ENCODE measurements around the gene ADGRL4. TPM values are rescaled to one million over a fixed set of nuclear protein-coding genes. Genes with fewer than 3 reads are reported as not detected.

ADGRL4 gene
- total and polyA plus RNA-seq, 12 donors = 4.4 to 26.6 (median 10.4) TPM

DNA sequence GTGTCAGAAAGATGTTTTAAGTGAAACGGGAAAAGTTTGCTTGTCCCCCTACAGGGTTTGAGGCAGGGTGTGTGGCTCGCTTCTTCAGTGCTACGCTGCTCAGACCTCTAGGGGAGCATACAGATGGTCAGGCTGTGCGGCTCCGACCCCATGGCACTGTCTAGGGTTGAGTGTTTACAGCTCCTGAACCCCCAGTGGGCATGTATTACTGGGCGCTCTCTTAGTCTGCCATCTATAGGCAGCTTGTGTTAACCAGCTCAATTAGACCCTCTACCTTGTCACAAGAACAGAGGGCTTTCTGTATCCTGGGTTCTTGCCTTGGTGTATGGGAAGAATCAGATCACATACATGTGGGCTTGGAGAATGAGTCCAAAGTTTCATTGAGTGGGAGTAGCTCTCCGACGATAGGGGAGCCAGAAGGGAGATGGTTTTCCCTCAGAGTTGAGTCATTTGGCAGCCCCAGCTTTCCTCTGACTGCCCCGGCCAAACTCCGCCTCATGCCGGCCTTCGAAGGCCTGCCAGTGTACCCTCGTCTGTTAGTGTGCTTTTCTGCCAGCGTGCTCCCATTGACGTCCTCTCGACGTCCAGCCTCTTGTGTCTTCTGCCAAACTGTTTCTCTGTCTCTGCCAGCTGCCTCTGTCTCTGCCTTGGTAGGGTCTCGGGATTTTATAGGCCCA lies 38.6 kb upstream of the ADGRL4 start:
- WGBS, 4 donors = 75 to 82% (median 77%) methylated on average over 16 to 18 of the region's 18 CpGs
- Histone ChIP-seq H3K4me1 (replicated peaks in 1 of 2) (no peaks in the 10 kb centered on the region), H3K36me3 (replicated peaks in 1 of 2) (no peaks in the 10 kb centered on the region), H3K4me3 (no peak overlapping the region), H3K9me3 (replicated peaks in 1 of 3) (no peaks in the 10 kb centered on the region), H3K27ac (no peak overlapping the region), H3K27me3 (no peaks in the 10 kb centered on the region)
- intact Hi-C loops (cut with DNase I) = no loop called here
- DNase-seq = peak in 1 of 7 donors; percentile 1
- TF ChIP-seq POLR2A (IDR thresholded peaks at IDR 0.05) = no peak
- TF ChIP-seq, protein P1, sequence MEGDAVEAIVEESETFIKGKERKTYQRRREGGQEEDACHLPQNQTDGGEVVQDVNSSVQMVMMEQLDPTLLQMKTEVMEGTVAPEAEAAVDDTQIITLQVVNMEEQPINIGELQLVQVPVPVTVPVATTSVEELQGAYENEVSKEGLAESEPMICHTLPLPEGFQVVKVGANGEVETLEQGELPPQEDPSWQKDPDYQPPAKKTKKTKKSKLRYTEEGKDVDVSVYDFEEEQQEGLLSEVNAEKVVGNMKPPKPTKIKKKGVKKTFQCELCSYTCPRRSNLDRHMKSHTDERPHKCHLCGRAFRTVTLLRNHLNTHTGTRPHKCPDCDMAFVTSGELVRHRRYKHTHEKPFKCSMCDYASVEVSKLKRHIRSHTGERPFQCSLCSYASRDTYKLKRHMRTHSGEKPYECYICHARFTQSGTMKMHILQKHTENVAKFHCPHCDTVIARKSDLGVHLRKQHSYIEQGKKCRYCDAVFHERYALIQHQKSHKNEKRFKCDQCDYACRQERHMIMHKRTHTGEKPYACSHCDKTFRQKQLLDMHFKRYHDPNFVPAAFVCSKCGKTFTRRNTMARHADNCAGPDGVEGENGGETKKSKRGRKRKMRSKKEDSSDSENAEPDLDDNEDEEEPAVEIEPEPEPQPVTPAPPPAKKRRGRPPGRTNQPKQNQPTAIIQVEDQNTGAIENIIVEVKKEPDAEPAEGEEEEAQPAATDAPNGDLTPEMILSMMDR (IDR thresholded peaks at IDR 0.05) = no peak

DNA sequence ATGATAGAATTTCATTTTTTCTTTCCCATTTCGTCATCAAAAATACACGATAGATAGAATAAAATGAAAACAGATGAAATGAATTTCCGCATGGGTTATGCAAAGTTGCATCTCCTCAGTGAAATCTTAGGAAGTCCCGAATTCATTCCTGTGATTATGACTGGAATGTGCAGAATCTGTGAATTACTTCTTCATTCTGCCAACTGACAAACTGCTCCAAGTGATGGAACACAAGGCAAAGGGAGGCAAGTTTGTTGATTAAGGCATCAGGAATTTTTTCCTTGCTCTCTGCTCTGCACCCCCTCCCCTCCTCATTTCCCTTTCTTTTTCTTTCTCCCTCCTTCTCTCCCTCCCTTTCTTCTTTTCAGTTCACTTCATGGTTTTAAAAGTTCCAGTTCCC lies 37.0 kb upstream of the ADGRL4 start:
- H3K27ac ChIP-seq = no peak overlapping the region
- TF ChIP-seq, protein P1 (IDR thresholded peaks at IDR 0.05) = no peak
- no peak for TF ChIP-seq POLR2A (IDR thresholded peaks at IDR 0.05)

DNA sequence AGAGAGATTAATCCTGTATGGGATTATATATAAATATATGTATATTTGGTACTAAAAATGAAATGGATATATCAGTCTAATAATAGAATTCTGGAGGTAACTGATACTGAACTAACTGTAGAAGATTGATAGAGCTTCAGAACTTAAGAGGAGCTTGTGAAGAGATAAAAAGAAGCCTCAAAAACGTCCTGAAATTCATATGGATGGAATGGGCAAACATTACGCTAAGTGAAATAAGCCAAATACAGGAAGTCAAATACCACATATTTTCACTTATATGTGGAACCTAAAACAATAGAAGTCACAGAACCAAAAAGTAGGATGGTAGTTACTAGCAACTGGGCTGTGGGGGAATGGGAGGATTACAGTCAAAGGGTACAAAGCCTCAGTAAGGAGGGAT lies 36.0 kb upstream of the ADGRL4 start:
- H3K4me1 ChIP-seq (replicated peaks in 1 of 2) = no peaks in the 10 kb centered on the region
- no peaks in the 10 kb centered on the region for H3K36me3 ChIP-seq (replicated peaks in 1 of 2)
- TF ChIP-seq, protein P1 (IDR thresholded peaks at IDR 0.05) = no peak
- no peak for TF ChIP-seq POLR2A (IDR thresholded peaks at IDR 0.05)
- WGBS, 4 donors = 13 to 61% (median 42%) methylated on average over 2 of the region's 2 CpGs
- H3K9me3 ChIP-seq (replicated peaks in 1 of 3) = no peaks in the 10 kb centered on the region
- H3K27me3 ChIP-seq = no peaks in the 10 kb centered on the region
- H3K4me3 ChIP-seq = no peak overlapping the region
- H3K27ac ChIP-seq = no peak overlapping the region
- intact Hi-C loops (cut with DNase I) = no loop called here
- no peak for DNase-seq

More for the DNA sequence above, 37.0 kb upstream of the ADGRL4 start:
- no peaks in the 10 kb centered on the region for H3K4me1 ChIP-seq (replicated peaks in 1 of 2)
- no peak overlapping the region for H3K4me3 ChIP-seq
- intact Hi-C loops (cut with DNase I) = no loop called here
- no peak for DNase-seq
- H3K27me3 ChIP-seq = no peaks in the 10 kb centered on the region
- H3K36me3 ChIP-seq (replicated peaks in 1 of 2) = no peaks in the 10 kb centered on the region
- WGBS, 4 donors = 40 to 53% (median 45%) methylated on average over 4 of the region's 4 CpGs
- no peaks in the 10 kb centered on the region for H3K9me3 ChIP-seq (replicated peaks in 1 of 3)

DNA sequence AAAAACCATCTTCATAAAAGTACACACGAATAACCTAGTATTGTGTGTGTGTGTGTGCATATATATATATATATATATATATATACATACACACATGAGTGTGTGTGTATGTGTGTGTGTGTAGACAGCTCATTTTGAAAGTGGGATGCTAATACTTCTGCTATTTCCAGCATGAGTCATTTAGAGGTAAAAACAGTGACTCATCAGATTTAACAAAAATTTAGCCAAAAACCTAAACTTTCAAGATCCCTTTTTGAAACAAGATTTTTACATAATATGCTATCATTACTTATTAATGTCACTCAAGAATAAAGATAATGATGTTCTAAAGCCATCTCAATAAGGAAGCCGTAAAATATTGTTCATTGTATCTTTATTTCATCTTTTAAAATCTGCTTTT lies 35.6 kb upstream of the ADGRL4 start:
- Histone ChIP-seq H3K9me3 (replicated peaks in 1 of 3) (no peaks in the 10 kb centered on the region), H3K27me3 (no peaks in the 10 kb centered on the region), H3K4me3 (no peak overlapping the region), H3K27ac (no peak overlapping the region), H3K4me1 (replicated peaks in 1 of 2) (no peaks in the 10 kb centered on the region), H3K36me3 (replicated peaks in 1 of 2) (no peaks in the 10 kb centered on the region)
- WGBS, 4 donors = 32 to 57% (median 41%) methylated on average over 2 of the region's 2 CpGs
- no peak for DNase-seq
- intact Hi-C loops (cut with DNase I) = no loop called here
- TF ChIP-seq, protein P1 (IDR thresholded peaks at IDR 0.05) = no peak
- TF ChIP-seq POLR2A (IDR thresholded peaks at IDR 0.05) = no peak

All from adrenal gland (tissue), 12 donors.